Neural crest cell (in vitro differentiated cells): ENCODE data around the gene TGFB1. TPM values are rescaled to one million over a fixed set of nuclear protein-coding genes. Genes with fewer than 3 reads are reported as not detected.

Experiments used
- DNase-seq: peaks from one replicate; pipeline ENCODE4 v3.0.0; 2021; ENCODE audit warnings: low read depth, mixed read lengths, low spot score
- H3K27ac Mint-ChIP-seq: one replicate; pipeline ENCODE4 v1.8.0; 2021; ENCODE audit warnings: mild to moderate bottlenecking, mixed read lengths; ENCODE audit not compliant: unreplicated experiment
- H3K27me3 Mint-ChIP-seq: 2 replicates; pipeline ENCODE4 v1.8.0; 2021; ENCODE audit warnings: low read depth, mild to moderate bottlenecking, mixed read lengths
- H3K36me3 Mint-ChIP-seq: 2 replicates; pipeline ENCODE4 v1.8.0; 2021; ENCODE audit warnings: low read depth, mild to moderate bottlenecking, mixed read lengths
- H3K4me1 Mint-ChIP-seq: 2 replicates; pipeline ENCODE4 v1.8.0; 2021; ENCODE audit warnings: mixed read lengths
- H3K4me3 Mint-ChIP-seq: one replicate; pipeline ENCODE4 v1.8.0; 2021; ENCODE audit warnings: mild to moderate bottlenecking, mixed read lengths
- H3K9me3 Mint-ChIP-seq: 2 replicates; pipeline ENCODE4 v1.8.0; 2021; ENCODE audit warnings: mixed read lengths
- total RNA-seq: library from RNA; stranded (reverse); gene quantifications from 2 replicates; pipeline ENCODE4 v1.2.1, GENCODE V29; 2021
- TF ChIP-seq, protein P1 (sequence below): fragments of 200-600 bp; sonication (generic); conservative IDR thresholded peaks from 2 replicates; pipeline ENCODE4 v1.5.0; 2021; ENCODE audit warnings: antibody characterized with exemption, mild to moderate bottlenecking

Gene TGFB1
- total RNA-seq, 1 donor from 2014 or later, result 2.2 TPM

DNA sequence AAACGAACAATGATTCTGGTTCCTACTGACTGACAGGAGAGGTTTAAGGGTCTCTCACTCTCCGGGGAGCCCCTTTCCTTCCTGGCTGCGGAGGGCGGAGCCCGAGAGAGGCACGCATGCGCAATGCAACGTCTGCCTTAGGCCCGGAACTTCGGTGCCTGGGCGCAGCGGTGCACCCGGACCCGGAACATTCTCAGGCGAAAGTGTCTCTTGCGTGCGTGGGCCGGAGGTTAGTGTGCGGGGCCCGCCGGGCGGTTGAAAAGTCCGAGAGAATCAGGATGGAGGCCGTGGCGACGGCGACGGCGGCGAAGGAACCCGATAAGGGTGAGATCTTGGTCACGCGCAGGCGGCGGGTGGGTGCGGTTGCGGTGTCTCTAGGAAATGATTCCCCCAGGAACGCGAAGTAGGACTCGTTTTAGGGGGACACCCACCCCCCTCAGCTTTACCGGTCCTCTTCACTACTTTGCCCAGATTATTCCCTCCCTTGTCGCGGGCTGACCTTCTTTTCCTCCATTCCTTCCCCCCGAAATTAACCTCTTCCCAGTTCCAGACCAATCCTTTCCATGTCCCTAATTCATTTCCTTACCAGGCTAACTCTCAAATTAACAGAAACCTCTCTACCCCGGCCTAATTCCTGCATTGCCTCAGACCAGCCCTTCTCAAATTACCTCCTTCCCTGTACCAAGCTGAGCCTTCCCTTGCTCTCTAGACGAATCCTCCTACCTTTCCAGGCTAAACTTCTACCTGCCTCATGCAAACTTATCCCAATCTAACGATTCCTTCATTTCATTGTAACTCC is 43.5 kb downstream of the TGFB1 start, which contains the start of gene CCDC97:
CCDC97 (plus strand) TSS at position 140 of the 799 bp plus-strand sequence; CDS start at position 279, 139 bp downstream.
- peak within 1 kb of the TSS; percentile 98 for H3K27ac Mint-ChIP-seq
- H3K4me3 Mint-ChIP-seq, result peak within 1 kb of the TSS; percentile 100
- H3K27me3 Mint-ChIP-seq, result peaks cover 9% of the 10 kb centered on the region
- peaks cover 8% of the 10 kb centered on the region for H3K36me3 Mint-ChIP-seq
- no peaks in the 10 kb centered on the region for H3K9me3 Mint-ChIP-seq
- peak; percentile 88 for DNase-seq
- TF ChIP-seq, protein P1, sequence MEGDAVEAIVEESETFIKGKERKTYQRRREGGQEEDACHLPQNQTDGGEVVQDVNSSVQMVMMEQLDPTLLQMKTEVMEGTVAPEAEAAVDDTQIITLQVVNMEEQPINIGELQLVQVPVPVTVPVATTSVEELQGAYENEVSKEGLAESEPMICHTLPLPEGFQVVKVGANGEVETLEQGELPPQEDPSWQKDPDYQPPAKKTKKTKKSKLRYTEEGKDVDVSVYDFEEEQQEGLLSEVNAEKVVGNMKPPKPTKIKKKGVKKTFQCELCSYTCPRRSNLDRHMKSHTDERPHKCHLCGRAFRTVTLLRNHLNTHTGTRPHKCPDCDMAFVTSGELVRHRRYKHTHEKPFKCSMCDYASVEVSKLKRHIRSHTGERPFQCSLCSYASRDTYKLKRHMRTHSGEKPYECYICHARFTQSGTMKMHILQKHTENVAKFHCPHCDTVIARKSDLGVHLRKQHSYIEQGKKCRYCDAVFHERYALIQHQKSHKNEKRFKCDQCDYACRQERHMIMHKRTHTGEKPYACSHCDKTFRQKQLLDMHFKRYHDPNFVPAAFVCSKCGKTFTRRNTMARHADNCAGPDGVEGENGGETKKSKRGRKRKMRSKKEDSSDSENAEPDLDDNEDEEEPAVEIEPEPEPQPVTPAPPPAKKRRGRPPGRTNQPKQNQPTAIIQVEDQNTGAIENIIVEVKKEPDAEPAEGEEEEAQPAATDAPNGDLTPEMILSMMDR, result no peak
- H3K4me1 Mint-ChIP-seq, result peaks cover 38% of the 10 kb centered on the region

DNA sequence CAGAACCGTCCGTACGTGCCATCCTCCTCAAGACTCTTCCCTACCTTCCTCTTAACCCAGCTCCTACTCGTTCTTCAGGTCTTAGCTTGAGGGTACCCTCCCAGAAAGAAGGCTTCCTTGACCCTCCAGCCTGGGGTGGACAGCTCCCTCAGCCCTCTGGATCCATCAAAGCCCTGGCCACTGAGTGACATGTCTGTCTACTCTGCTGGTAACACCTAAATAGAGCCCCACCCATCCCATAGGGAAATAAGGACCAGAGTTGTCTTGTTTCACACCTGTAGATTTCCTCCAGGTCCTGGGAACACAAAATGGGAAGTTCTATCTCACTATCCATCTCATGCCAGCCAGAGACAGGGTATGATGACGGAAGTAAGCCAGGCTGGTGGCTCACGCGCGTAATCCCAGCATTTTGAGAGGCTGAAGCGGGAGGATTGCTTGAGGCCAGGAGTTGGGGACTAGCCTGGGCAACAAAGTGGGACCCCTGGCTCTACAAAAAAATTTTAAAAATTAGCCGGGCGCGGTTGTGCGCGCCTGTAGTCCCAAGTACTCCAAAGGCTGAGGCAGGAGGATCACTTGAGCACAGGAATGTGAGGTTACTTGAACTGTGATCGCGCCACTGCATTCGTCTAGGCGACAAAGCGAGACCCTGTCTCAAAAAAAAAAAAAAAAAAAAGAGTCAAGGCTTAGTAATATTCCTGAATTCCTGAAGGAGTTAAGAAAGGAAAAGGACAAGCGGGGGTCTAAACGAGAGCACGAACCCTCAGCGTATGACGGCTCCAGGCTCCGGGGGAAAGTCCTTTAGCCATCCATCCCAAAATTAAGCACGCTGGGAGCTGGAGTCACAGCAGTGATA is 44.3 kb downstream of the TGFB1 start:
- TF ChIP-seq, protein P1, result no peak
- DNase-seq, result no peak
- Mint-ChIP-seq H3K27ac (peak overlapping the region; percentile 98), H3K4me3 (peak overlapping the region; percentile 100), H3K36me3 (peaks cover 8% of the 10 kb centered on the region), H3K9me3 (no peaks in the 10 kb centered on the region), H3K27me3 (peaks cover 9% of the 10 kb centered on the region), H3K4me1 (peaks cover 38% of the 10 kb centered on the region)

DNA sequence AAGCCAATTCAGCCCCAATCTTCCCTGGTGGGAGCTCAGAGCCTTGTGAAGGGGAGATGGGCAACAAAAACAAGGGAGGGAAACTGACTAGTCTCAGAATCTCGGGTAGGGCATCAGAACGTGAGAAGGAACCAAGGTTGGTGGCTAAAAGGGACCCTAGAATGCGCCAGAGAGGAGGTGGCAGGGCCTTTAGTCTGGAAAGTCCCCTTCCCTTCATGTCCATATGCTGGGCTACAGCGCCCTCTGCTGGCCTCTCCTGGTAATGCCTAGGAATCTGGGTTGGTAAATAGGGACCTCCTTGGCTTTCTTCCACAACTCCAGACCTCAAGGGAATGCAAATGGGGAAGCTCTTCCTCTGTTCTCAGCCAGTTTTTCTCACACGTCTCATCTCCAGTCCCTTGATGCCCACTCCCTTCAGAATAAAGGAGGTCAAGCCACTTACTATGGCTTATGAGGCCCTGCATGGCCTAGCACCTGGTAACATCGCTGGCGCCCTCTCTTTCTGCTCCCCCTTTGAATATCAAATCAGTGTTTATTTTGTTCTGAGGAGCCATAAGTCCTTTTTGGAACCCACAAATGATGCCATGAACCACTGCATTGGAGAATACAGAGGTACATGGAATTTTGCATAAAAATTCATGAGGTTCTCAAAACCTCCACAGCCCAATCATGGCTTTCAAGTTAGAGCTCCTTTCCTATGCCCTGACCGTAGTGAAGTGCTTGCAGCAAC is 45.1 kb downstream of the TGFB1 start:
- peak overlapping the region; percentile 100 for H3K4me3 Mint-ChIP-seq
- H3K36me3 Mint-ChIP-seq, result peaks cover 11% of the 10 kb centered on the region
- H3K27me3 Mint-ChIP-seq, result peaks cover 9% of the 10 kb centered on the region
- peak overlapping the region; percentile 10 for H3K27ac Mint-ChIP-seq
- TF ChIP-seq, protein P1, result peak; percentile 97
- DNase-seq, result peak; percentile 98
- peaks cover 38% of the 10 kb centered on the region for H3K4me1 Mint-ChIP-seq
- H3K9me3 Mint-ChIP-seq, result no peaks in the 10 kb centered on the region

DNA sequence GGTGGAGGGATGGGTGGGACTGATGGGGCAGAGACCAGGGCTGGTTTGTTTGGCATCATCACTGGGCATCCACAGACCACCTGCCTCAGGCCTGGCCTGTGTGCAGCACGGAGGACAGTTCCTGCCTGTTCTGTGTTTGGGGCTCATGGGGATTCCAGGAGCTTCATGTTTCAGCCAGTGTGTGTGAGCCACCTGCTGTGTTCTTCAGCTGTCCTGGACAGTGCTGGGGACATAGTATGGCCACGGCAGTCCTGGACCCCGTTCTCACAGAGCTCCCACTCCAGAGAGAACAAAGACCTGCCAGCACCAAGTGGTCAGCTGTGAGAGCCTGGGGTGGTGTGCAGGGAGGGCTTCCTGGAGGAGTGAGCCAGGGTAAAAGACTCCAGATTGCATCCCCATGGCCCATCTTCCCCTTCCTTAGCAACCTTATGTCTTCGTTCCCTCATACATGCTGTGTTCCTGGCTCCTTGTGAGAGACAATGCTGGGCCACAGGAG is 45.7 kb downstream of the TGFB1 start:
- Mint-ChIP-seq H3K9me3 (no peaks in the 10 kb centered on the region), H3K4me3 (peak overlapping the region; percentile 100), H3K27ac (no peak overlapping the region), H3K36me3 (peaks cover 6% of the 10 kb centered on the region), H3K27me3 (peaks cover 9% of the 10 kb centered on the region), H3K4me1 (peaks cover 33% of the 10 kb centered on the region)
- TF ChIP-seq, protein P1, result no peak
- no peak for DNase-seq
